Ectodermal cell (in vitro differentiated cells): ENCODE data around the gene FAM153A.
"Not testable (repeated sequence)": the region's sequence is repeated elsewhere in the genome, so short reads cannot be mapped to it uniquely, and the experiment has no call there.

Experiments
- H3K27ac ChIP-seq: 2 replicates; pipeline ENCODE4 v1.7.0; 2013; ENCODE audit warnings: mild to moderate bottlenecking, low read depth, low read length; ENCODE audit not compliant: insufficient read depth, poor library complexity, severe bottlenecking
- H3K27me3 ChIP-seq: 2 replicates; pipeline ENCODE4 v1.7.0; 2013; ENCODE audit warnings: mild to moderate bottlenecking, low read length; ENCODE audit not compliant: insufficient read depth, control insufficient read depth, poor library complexity, severe bottlenecking
- H3K36me3 ChIP-seq: one replicate; pipeline ENCODE4 v1.7.0; 2013; ENCODE audit warnings: low read length; ENCODE audit not compliant: control insufficient read depth, insufficient read depth
- H3K4me1 ChIP-seq: one replicate; pipeline ENCODE4 v1.7.0; 2013; ENCODE audit warnings: low read length; ENCODE audit not compliant: control insufficient read depth, insufficient read depth
- H3K4me3 ChIP-seq: 2 replicates; pipeline ENCODE4 v1.7.0; 2013; ENCODE audit warnings: low read depth, low read length, control low read depth; ENCODE audit not compliant: insufficient read depth
- H3K9me3 ChIP-seq: 2 replicates; pipeline ENCODE4 v1.7.0; 2013; ENCODE audit warnings: mild to moderate bottlenecking, low read length, moderate library complexity; ENCODE audit not compliant: control insufficient read depth
- WGBS, 2 experiments: methylation state at CpG; one replicate each; pipeline ENCODE4 v1.1.7; 2013; ENCODE audit warnings: missing lambda C conversion rate in 2 of 2; 5-methylcytosine and 5-hydroxymethylcytosine counted together

Gene FAM153A

DNA sequence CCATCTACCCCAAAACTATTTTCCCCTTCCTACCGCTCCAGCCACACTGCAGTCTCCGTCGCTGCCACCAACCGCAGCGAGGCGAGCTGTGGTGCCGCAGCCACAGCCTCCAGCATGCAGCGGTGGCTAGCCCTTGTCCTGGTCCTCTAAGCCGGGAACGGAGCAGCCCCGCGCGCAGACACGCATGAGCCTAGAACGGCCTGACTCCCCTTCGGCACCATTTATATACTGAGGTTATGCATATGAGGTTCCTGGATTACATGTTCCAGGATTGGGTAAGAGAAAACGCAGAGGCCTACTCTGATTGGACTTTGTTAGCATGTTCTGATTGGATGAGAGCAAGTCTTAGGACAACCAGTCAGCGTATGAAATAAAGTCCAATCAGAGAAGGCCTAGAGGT lies 24.6 kb upstream of the FAM153A start:
- not testable (repeated sequence) for H3K27ac ChIP-seq, H3K36me3 ChIP-seq, H3K4me3 ChIP-seq, H3K4me1 ChIP-seq, H3K9me3 ChIP-seq, H3K27me3 ChIP-seq
- WGBS, 2 experiments = no CpG with 5 or more reads among the region's 18 CpGs

DNA sequence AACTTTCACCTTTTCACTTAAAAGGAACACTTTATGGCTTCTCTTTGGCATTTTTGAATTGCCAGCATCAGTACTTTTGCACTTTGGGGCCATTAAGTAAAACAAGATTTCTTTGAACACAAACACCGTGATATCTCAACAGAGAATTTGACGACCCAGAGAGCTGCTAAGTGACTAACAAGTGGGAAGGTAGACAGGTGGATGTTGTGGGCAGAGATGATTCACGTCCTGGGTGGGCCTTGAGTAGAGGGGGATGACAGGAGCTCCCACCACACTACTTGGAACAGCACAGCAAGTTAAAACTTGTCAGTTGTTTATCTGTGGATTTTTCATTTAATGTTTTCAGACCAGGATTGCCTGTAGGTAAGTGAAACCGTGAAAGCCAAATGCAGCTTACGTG lies 18.7 kb upstream of the FAM153A start:
- not testable (repeated sequence) for H3K4me3 ChIP-seq, H3K27ac ChIP-seq, H3K36me3 ChIP-seq, H3K9me3 ChIP-seq, H3K4me1 ChIP-seq, H3K27me3 ChIP-seq
- 83 to 100% methylated on average over 1 of the region's 5 CpGs for WGBS, 2 experiments

GRCh38 chr5:177798237-177798840 lies 15.6 kb upstream of the FAM153A start:
- not testable (repeated sequence) for H3K4me3 ChIP-seq, H3K36me3 ChIP-seq, H3K9me3 ChIP-seq, H3K4me1 ChIP-seq, H3K27me3 ChIP-seq, H3K27ac ChIP-seq
- 69 to 86% methylated on average over 3 to 9 of the region's 19 CpGs for WGBS, 2 experiments

DNA sequence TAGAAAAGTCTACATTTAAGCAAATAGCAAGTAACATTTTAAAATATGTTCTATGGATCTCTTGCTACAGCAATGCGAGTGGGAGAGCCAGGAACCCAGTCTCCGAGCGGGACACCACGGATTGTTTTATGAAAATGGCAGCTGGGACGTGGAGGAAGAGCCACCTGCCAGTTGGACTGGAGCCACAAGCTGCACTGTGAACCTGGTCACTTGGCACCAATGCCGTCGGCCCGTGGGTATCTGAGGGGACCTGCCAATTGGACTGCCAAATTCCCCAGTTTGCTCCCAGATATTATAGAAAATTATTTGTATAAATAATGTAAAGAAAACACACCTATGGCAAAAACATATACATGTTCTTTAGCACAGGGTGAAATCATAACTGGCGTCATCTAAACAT lies 10.6 kb upstream of the FAM153A start:
- H3K27me3 ChIP-seq, H3K36me3 ChIP-seq, H3K27ac ChIP-seq, H3K4me3 ChIP-seq, H3K4me1 ChIP-seq, H3K9me3 ChIP-seq: not testable (repeated sequence)
- WGBS, 2 experiments = 80 to 92% methylated on average over 4 of the region's 9 CpGs

DNA sequence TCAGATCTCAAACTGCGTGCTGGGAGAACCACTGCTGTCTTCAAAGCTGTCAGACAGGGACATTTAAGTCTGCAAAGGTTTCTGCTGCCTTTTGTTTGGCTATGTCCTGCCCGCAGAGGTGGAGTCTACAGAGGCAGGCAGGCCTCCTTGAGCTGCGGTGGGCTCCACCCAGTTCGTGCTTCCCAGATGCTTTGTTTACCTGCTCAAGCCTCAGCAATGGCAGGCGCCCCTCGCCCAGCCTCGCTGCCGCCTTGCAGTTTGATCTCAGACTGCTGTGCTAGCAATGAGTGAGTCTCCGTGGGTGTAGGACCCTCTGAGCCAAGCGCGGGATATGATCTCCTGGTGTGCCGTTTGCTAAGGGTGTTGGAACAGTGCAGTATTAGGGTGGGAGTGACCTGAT lies 8.9 kb upstream of the FAM153A start:
- not testable (repeated sequence) for H3K27ac ChIP-seq, H3K4me1 ChIP-seq, H3K36me3 ChIP-seq, H3K9me3 ChIP-seq, H3K27me3 ChIP-seq, H3K4me3 ChIP-seq
- WGBS, 2 experiments = 86 to 87% methylated on average over 2 to 3 of the region's 12 CpGs

- not testable (repeated sequence) for H3K4me1 ChIP-seq, H3K36me3 ChIP-seq, H3K9me3 ChIP-seq, H3K27ac ChIP-seq, H3K27me3 ChIP-seq, H3K4me3 ChIP-seq
- 93 to 95% methylated on average over 4 to 11 of the region's 23 CpGs for WGBS, 2 experiments
Observed at GRCh38 chr5:177782169-177782568, 530 bp downstream of the FAM153A start.

DNA sequence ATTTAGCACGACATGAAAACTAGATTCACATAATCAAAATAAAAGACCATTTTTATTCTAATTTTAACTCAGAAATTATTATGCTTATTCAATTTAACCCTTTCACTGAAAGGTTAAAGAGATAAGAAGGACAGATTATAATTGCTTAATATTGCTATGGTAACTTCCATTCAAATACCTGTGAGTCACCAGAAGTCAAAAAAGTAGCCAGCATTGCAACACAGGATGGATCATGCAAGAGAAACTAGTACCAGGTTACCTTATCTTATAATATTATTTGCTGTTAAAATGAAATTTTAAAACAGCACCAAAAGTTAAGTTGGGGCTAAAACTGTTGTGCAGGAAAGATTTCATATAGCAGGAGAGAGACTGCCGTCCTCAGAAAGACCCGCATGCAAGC lies 11.5 kb downstream of the FAM153A start:
- H3K9me3 ChIP-seq, H3K27ac ChIP-seq, H3K36me3 ChIP-seq, H3K4me3 ChIP-seq, H3K27me3 ChIP-seq, H3K4me1 ChIP-seq: not testable (repeated sequence)
- WGBS, 2 experiments = no CpG with 5 or more reads among the region's 3 CpGs

GRCh38 chr5:177770646-177771045 lies 12.1 kb downstream of the FAM153A start:
- not testable (repeated sequence) for H3K36me3 ChIP-seq, H3K4me1 ChIP-seq, H3K27ac ChIP-seq, H3K9me3 ChIP-seq, H3K4me3 ChIP-seq, H3K27me3 ChIP-seq
- WGBS, 2 experiments = no CpG with 5 or more reads among the region's 2 CpGs

DNA sequence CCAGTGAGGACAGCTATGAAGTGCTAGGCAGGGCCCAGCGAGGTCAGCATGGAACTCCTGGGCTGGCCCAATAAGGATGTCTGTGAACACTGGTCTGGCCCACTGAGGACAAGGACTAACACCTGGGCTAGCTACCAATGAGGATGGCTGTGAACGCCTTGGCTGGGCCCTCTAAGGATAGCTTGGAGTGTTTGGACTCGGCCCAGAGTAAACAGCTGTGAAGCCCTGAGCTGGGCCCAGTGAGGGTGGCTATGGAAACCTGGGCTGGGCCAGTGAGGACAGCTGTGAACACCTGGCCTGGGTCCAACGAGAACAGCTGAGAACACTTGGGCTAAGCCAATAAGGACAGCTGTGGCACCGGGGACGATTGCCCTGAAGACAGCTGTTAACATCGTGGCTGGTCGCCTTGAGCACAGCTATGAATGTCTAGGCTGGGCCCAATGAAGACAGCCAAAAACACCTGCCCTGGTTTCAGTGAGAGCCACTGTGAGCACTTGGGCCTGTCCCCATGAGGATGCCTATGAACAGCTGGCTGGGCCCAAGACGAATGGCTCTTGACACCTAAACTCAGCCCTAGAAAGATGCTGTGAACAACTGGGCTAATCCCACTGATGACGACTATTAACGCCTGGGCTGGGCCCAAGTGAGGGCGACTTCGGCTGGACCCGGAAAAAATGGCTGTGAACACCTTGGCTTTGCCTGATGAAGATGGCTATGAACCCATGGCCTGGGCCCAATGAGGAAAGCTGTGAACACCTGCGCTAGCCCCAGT lies 18.8 kb downstream of the FAM153A start:
- 90% methylated on average over 1 of the region's 15 CpGs; no CpG with 5 or more reads in 1 of the 2 experiments for WGBS, 2 experiments
- H3K4me1 ChIP-seq, H3K4me3 ChIP-seq, H3K27me3 ChIP-seq, H3K36me3 ChIP-seq, H3K27ac ChIP-seq, H3K9me3 ChIP-seq: not testable (repeated sequence)

- not testable (repeated sequence) for H3K27me3 ChIP-seq, H3K27ac ChIP-seq, H3K4me3 ChIP-seq, H3K9me3 ChIP-seq, H3K4me1 ChIP-seq, H3K36me3 ChIP-seq
- 89 to 97% methylated on average over 1 to 3 of the region's 8 CpGs for WGBS, 2 experiments
Observed at GRCh38 chr5:177760954-177761353, 21.7 kb downstream of the FAM153A start.

- H3K9me3 ChIP-seq, H3K36me3 ChIP-seq, H3K4me1 ChIP-seq, H3K4me3 ChIP-seq, H3K27me3 ChIP-seq, H3K27ac ChIP-seq: not testable (repeated sequence)
- 82 to 100% methylated on average over 2 of the region's 2 CpGs for WGBS, 2 experiments
Observed at GRCh38 chr5:177747354-177747753, 35.3 kb downstream of the FAM153A start.
